Measurements from ENCODE around the gene DHX9. TPM values are rescaled to one million over a fixed set of nuclear protein-coding genes. Genes with fewer than 3 reads are reported as not detected.
A peak's percentile ranks its signal among the peaks of the same experiment; 100 is the strongest.

DHX9 gene
- polyA plus RNA-seq, 1 donor from 2014 or later, result 193 TPM

DNA sequence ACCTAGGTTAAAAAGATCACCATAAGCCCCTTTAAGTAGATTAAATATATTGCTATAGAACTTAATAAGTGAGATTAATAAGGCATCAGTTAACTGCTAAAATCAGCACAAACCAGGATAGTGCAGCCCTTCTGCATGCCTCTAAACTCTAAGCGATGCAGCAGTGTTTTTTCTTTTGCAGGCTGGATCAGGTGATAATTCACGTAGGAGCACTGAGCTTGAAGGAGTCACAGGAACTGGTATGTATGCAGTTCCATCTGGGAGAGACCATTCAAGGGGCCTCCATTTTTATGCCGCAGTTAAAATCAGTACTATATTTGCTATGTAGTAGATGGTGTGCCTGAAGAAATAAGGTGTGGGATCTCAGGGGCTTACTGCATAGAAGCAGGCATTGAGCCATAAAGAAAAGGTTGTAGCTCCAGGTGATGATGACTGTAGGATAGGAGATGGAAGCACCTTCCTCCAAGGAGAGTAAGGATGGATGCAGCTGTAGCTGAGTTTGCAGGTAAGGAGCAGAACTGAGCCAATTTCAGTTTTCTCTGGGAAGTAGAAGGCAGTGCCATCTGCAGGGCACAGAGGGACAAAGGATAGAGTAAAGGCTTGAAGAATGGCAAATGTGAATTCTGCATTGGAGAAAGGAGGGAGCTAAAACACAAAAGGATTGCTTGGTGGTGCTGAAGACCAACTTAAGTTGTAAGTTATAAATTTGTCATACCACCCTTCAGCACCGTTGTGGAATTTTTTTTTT, 27.0 kb upstream of the DHX9 start:
- Histone ChIP-seq H3K27ac (ENCODE audit: low read length) (no peak overlapping the region), H3K79me2 (replicated peaks; ENCODE audit: insufficient read depth, low read length) (no peaks in the 10 kb centered on the region), H4K20me1 (ENCODE audit: insufficient read depth) (no peaks in the 10 kb centered on the region), H3K4me3 (ENCODE audit: low read length) (no peak overlapping the region), H3K9me2 (ENCODE audit: insufficient read depth, low read length) (no peaks in the 10 kb centered on the region), H3F3A (ENCODE audit: insufficient read depth, low read length, poor library complexity, severe bottlenecking) (no peaks in the 10 kb centered on the region), H3K9me3 (ENCODE audit: low read length) (no peaks in the 10 kb centered on the region), H3K36me3 (ENCODE audit: insufficient read depth, low read length) (no peaks in the 10 kb centered on the region), H3K27me3 (ENCODE audit: insufficient read depth, low read depth, low read length) (no peaks in the 10 kb centered on the region), H3K9ac (ENCODE audit: low read length) (no peak overlapping the region), H2AFZ (ENCODE audit: low read depth, low read length) (no peak overlapping the region), H3K4me2 (ENCODE audit: low read length) (no peak overlapping the region)
- TF ChIP-seq, protein P1, sequence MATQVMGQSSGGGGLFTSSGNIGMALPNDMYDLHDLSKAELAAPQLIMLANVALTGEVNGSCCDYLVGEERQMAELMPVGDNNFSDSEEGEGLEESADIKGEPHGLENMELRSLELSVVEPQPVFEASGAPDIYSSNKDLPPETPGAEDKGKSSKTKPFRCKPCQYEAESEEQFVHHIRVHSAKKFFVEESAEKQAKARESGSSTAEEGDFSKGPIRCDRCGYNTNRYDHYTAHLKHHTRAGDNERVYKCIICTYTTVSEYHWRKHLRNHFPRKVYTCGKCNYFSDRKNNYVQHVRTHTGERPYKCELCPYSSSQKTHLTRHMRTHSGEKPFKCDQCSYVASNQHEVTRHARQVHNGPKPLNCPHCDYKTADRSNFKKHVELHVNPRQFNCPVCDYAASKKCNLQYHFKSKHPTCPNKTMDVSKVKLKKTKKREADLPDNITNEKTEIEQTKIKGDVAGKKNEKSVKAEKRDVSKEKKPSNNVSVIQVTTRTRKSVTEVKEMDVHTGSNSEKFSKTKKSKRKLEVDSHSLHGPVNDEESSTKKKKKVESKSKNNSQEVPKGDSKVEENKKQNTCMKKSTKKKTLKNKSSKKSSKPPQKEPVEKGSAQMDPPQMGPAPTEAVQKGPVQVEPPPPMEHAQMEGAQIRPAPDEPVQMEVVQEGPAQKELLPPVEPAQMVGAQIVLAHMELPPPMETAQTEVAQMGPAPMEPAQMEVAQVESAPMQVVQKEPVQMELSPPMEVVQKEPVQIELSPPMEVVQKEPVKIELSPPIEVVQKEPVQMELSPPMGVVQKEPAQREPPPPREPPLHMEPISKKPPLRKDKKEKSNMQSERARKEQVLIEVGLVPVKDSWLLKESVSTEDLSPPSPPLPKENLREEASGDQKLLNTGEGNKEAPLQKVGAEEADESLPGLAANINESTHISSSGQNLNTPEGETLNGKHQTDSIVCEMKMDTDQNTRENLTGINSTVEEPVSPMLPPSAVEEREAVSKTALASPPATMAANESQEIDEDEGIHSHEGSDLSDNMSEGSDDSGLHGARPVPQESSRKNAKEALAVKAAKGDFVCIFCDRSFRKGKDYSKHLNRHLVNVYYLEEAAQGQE (IDR thresholded peaks at IDR 0.05; ENCODE audit: borderline replicate concordance), result no peak
- TF ChIP-seq RAD21 (conservative IDR thresholded peaks at IDR 0.05), result peak; percentile 18
- TF ChIP-seq, protein P2, sequence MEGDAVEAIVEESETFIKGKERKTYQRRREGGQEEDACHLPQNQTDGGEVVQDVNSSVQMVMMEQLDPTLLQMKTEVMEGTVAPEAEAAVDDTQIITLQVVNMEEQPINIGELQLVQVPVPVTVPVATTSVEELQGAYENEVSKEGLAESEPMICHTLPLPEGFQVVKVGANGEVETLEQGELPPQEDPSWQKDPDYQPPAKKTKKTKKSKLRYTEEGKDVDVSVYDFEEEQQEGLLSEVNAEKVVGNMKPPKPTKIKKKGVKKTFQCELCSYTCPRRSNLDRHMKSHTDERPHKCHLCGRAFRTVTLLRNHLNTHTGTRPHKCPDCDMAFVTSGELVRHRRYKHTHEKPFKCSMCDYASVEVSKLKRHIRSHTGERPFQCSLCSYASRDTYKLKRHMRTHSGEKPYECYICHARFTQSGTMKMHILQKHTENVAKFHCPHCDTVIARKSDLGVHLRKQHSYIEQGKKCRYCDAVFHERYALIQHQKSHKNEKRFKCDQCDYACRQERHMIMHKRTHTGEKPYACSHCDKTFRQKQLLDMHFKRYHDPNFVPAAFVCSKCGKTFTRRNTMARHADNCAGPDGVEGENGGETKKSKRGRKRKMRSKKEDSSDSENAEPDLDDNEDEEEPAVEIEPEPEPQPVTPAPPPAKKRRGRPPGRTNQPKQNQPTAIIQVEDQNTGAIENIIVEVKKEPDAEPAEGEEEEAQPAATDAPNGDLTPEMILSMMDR (IDR thresholded peaks at IDR 0.05; ENCODE audit: poor library complexity, severe bottlenecking), result peak; percentile 44

DNA sequence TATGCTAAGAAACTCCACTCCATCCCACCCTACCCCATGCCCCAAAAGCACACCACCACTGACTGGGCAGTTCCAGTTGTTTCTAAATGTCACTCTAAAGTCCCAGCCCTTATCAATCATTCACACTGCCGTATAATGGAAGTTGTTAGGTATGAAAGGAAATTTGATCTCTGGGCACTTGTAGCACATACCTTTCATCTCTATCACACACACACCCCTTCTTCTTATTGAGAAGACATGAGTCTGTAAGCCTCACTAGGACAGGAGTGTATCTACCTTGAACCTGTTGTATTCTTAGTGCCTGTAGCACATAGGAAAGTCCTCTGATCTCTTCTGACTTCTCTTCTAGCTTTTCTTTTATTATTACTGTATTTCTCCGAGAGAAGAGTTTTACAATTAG, 22.3 kb upstream of the DHX9 start:
- no peaks in the 10 kb centered on the region for H3K27me3 ChIP-seq (ENCODE audit: insufficient read depth, low read depth, low read length)
- no peaks in the 10 kb centered on the region for H4K20me1 ChIP-seq (ENCODE audit: insufficient read depth)
- no peaks in the 10 kb centered on the region for H3K36me3 ChIP-seq (ENCODE audit: insufficient read depth, low read length)
- no peak overlapping the region for H3K27ac ChIP-seq (ENCODE audit: low read length)
- H3K79me2 ChIP-seq (replicated peaks; ENCODE audit: insufficient read depth, low read length), result no peaks in the 10 kb centered on the region
- no peaks in the 10 kb centered on the region for H3K9me2 ChIP-seq (ENCODE audit: insufficient read depth, low read length)
- H3K9me3 ChIP-seq (ENCODE audit: low read length), result no peaks in the 10 kb centered on the region
- H2AFZ ChIP-seq (ENCODE audit: low read depth, low read length), result no peak overlapping the region
- H3K9ac ChIP-seq (ENCODE audit: low read length), result no peak overlapping the region
- TF ChIP-seq MXI1 (conservative IDR thresholded peaks at IDR 0.05; ENCODE audit: poor library complexity, severe bottlenecking) (no peak), TAF1 (IDR thresholded peaks at IDR 0.05; ENCODE audit: low read depth) (no peak), POLR2AphosphoS5 (IDR thresholded peaks at IDR 0.05) (no peak), EP300 (conservative IDR thresholded peaks at IDR 0.05; ENCODE audit: poor library complexity, severe bottlenecking) (no peak), RAD21 (conservative IDR thresholded peaks at IDR 0.05) (no peak), SMC3 (conservative IDR thresholded peaks at IDR 0.05; ENCODE audit: poor library complexity) (no peak), EZH2 (IDR thresholded peaks at IDR 0.05; ENCODE audit: borderline replicate concordance, insufficient read depth, low read length, poor library complexity, severe bottlenecking) (no peak)
- TF ChIP-seq, protein P2 (IDR thresholded peaks at IDR 0.05; ENCODE audit: poor library complexity, severe bottlenecking), result no peak
- TF ChIP-seq, protein P1 (IDR thresholded peaks at IDR 0.05; ENCODE audit: borderline replicate concordance), result no peak
- no peak overlapping the region for H3K4me2 ChIP-seq (ENCODE audit: low read length)
- no peaks in the 10 kb centered on the region for H3F3A ChIP-seq (ENCODE audit: insufficient read depth, low read length, poor library complexity, severe bottlenecking)
- H3K4me3 ChIP-seq (ENCODE audit: low read length), result no peak overlapping the region
